HEK293T (cell line): ENCODE measurements around the gene CDC25B.

Experiments used
- CTCF ChIA-PET: fragments of 350-600 bp; formaldehyde crosslinking; extraction: SDS; loops from one replicate; lab custom pipeline; 2021; ENCODE audit warnings: antibody characterized with exemption, inconsistent platforms; lab: Yijun Ruan, JAX
- POLR2A ChIA-PET: fragments of 350-600 bp; formaldehyde crosslinking; extraction: SDS; loops from one replicate; lab custom pipeline; 2020; ENCODE audit warnings: antibody characterized with exemption, inconsistent platforms; lab: Yijun Ruan, JAX
- DNase-seq: peaks from one replicate; pipeline ENCODE4 v3.0.0; 2012; ENCODE audit warnings: mixed read lengths; ENCODE audit errors: extremely low spot score
- ARNT ChIP-seq: fragments of 450-650 bp; IDR thresholded peaks from 2 replicates; pipeline ENCODE4 v1.6.1; 2017; ENCODE audit warnings: mild to moderate bottlenecking
- BHLHE40 ChIP-seq: fragments of 450-650 bp; IDR thresholded peaks from 2 replicates; pipeline ENCODE4 v1.6.1; 2016; ENCODE audit warnings: mild to moderate bottlenecking, moderate library complexity, borderline replicate concordance
- CTBP1 ChIP-seq: fragments of 450-650 bp; IDR thresholded peaks from 2 replicates; pipeline ENCODE4 v1.6.1; 2016; ENCODE audit warnings: borderline replicate concordance
- ELF4 ChIP-seq: fragments of 450-650 bp; IDR thresholded peaks from 2 replicates; pipeline ENCODE4 v1.6.1; 2017; ENCODE audit warnings: antibody characterized with exemption
- FOXA1 ChIP-seq: fragments of 450-650 bp; IDR thresholded peaks from 2 replicates; pipeline ENCODE4 v1.6.1; 2016; ENCODE audit warnings: mild to moderate bottlenecking
- FOXK2 ChIP-seq: fragments of 450-650 bp; IDR thresholded peaks from 2 replicates; pipeline ENCODE4 v1.6.1; 2016; ENCODE audit warnings: mild to moderate bottlenecking
- FOXM1 ChIP-seq: fragments of 450-650 bp; IDR thresholded peaks from 2 replicates; pipeline ENCODE4 v1.6.1; 2017; ENCODE audit warnings: mild to moderate bottlenecking, borderline replicate concordance
- HDGF ChIP-seq: fragments of 450-650 bp; IDR thresholded peaks from 2 replicates; pipeline ENCODE4 v1.6.1; 2017; ENCODE audit warnings: antibody characterized with exemption, borderline replicate concordance
- L3MBTL2 ChIP-seq: fragments of 450-650 bp; conservative IDR thresholded peaks from 2 replicates; pipeline ENCODE4 v1.6.1; 2016; ENCODE audit warnings: mild to moderate bottlenecking
- LEF1 ChIP-seq: fragments of 450-650 bp; IDR thresholded peaks from 2 replicates; pipeline ENCODE4 v1.6.1; 2017; ENCODE audit warnings: mild to moderate bottlenecking, borderline replicate concordance
- NFRKB ChIP-seq: fragments of 450-650 bp; IDR thresholded peaks from 2 replicates; pipeline ENCODE4 v1.6.1; 2016; ENCODE audit warnings: mild to moderate bottlenecking, moderate library complexity
- PKNOX1 ChIP-seq: fragments of 450-650 bp; IDR thresholded peaks from 2 replicates; pipeline ENCODE4 v1.6.1; 2016
- SP1 ChIP-seq: fragments of 450-650 bp; IDR thresholded peaks from 2 replicates; pipeline ENCODE4 v1.6.1; 2017
- SUZ12 ChIP-seq: fragments of 450-650 bp; IDR thresholded peaks from 2 replicates; pipeline ENCODE4 v1.6.1; 2016; ENCODE audit warnings: mild to moderate bottlenecking
- TARDBP ChIP-seq: fragments of 450-650 bp; IDR thresholded peaks from 2 replicates; pipeline ENCODE4 v1.6.1; 2016
- ZNF384 ChIP-seq: fragments of 450-650 bp; IDR thresholded peaks from 2 replicates; pipeline ENCODE4 v1.6.1; 2016

Gene CDC25B

DNA sequence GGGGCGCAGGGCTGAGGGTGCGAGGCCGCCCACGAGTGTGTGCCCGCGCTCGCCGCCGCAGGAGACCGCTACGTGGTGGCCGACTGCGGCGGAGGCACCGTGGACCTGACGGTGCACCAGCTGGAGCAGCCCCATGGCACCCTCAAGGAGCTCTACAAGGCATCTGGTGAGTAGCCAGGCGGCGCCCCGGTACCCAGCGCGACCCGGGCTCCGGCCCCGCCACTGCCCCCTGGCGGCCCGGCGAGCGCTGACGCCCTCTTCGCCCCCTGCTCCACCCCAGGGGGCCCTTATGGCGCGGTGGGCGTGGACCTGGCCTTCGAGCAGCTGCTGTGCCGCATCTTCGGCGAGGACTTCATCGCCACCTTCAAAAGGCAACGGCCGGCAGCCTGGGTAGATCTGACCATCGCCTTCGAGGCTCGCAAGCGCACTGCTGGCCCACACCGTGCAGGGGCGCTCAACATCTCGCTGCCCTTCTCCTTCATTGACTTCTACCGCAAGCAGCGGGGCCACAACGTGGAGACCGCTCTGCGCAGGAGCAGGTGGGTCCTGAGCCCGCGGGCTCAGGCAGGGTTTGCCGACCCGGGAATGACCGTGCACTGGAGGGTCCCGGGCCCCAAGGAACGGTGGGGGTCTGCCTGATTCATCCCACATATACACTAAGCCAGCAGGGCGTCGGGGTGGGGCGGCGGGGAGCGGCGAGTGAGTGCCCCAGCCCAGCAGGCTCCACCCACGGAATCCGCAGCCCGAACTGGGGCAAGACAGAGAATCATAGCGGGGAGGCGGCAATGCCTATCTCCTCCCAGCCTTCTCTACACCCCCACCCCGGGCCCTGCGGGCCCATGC lies 46.2 kb upstream of the CDC25B start:
- no peak for TF ChIP-seq L3MBTL2
- TF ChIP-seq ARNT, result no peak
- no peak for TF ChIP-seq NFRKB
- TF ChIP-seq LEF1, result no peak
- TF ChIP-seq FOXK2, result no peak
- TF ChIP-seq ZNF384, result no peak
- peak; percentile 66 for DNase-seq
- ChIA-PET CTCF (no interaction called here), POLR2A (no interaction called here)

GRCh38 chr20:3751305-3751674 lies 44.8 kb upstream of the CDC25B start:
- POLR2A ChIA-PET, result interaction anchor here (1.1 kb wide), 1 partner anchor 17 kb away, joined by 4 read pairs; no protein-coding TSS in a partner anchor

GRCh38 chr20:3751675-3752385 lies 44.3 kb upstream of the CDC25B start:
- CTCF ChIA-PET, result interaction anchor here (0.8 to 0.9 kb wide), 2 partner anchors 16 to 103 kb away, joined by 3 read pairs; partner anchors contain the start of gene ADISSP
- POLR2A ChIA-PET, result interaction anchor here (1.1 to 1.9 kb wide), 2 partner anchors 16 to 17 kb away, joined by 4 to 6 read pairs; partner anchors contain the start of gene ADISSP
- TF ChIP-seq TARDBP (no peak), FOXM1 (no peak), FOXA1 (no peak), BHLHE40 (no peak), ARNT (no peak), NFRKB (no peak), CTBP1 (no peak)
- DNase-seq, result no peak

More at GRCh38 chr20:3751305-3751674, 44.8 kb upstream of the CDC25B start:
- no peak for DNase-seq
- CTCF ChIA-PET, result interaction anchor here (0.8 to 0.9 kb wide), 2 partner anchors 17 to 104 kb away, joined by 3 read pairs; partner anchors contain the start of gene ADISSP
- no peak for TF ChIP-seq HDGF
- no peak for TF ChIP-seq ELF4
- TF ChIP-seq PKNOX1, result no peak
- TF ChIP-seq TARDBP, result no peak
- TF ChIP-seq NFRKB, result no peak
- no peak for TF ChIP-seq BHLHE40
- TF ChIP-seq CTBP1, result no peak
- no peak for TF ChIP-seq FOXM1
- TF ChIP-seq LEF1, result no peak

DNA sequence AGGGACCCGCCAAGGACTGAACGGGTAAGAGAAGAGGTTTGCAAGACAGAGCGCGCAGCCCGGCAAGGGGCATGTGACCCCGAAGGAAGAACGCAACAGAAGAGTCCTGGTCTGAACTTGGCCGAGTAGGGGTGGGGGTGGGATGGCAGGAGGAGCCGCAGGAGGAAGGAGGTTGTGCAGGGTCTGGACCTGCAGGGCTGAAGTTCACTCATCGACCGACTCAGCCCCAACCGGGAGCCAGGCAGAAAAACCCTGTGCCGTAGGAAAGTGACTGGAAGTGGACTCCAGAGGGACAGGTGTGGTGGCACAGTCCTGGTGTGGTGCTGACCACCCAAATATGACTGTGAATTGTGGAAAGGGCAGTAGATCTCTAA lies 43.7 kb upstream of the CDC25B start:
- POLR2A ChIA-PET, result interaction anchor here (1.9 kb wide), 1 partner anchor 16 kb away, joined by 6 read pairs; the partner anchor contains the start of gene ADISSP
- CTCF ChIA-PET, result interaction anchor here (0.7 to 1.0 kb wide), 3 partner anchors 11 to 36 kb away, joined by 3 to 4 read pairs (median 4); no protein-coding TSS in a partner anchor
- no peak for DNase-seq
- TF ChIP-seq PKNOX1 (no peak), TARDBP (no peak), LEF1 (no peak), CTBP1 (no peak), NFRKB (no peak), SUZ12 (no peak), ARNT (no peak), ZNF384 (no peak), FOXM1 (no peak), HDGF (no peak), FOXA1 (no peak), ELF4 (no peak), BHLHE40 (no peak)

DNA sequence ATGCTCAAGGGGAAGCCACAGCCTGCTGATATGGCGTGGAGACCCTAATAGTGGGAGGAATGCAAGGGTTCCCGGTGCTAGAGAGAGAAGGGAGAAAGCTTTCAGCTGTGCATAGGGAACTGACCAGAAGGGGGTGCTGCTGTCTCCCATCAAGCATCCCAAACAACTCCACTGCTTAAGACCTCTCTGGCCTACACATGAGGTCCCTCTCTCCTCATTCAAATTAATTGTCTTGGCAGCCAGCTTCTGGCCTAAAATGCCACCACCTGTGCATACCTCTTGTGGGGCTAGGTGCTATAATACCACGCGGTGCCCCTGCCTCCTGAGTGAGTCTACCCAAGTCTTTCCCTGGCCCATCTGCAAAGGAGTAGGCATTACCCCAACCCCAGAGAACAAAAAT lies 43.0 kb upstream of the CDC25B start:
- CTCF ChIA-PET, result interaction anchor here (0.7 to 1.0 kb wide), 3 partner anchors 12 to 37 kb away, joined by 3 to 4 read pairs (median 4); no protein-coding TSS in a partner anchor
- TF ChIP-seq SP1 (no peak), NFRKB (no peak), L3MBTL2 (no peak), CTBP1 (no peak), FOXK2 (no peak)
- peak; percentile 69 for DNase-seq
- POLR2A ChIA-PET, result interaction anchor here (1.9 kb wide), 1 partner anchor 15 kb away, joined by 6 read pairs; the partner anchor contains the start of gene ADISSP
